HG02588 (cell line): Measurements from ENCODE around the gene KRTAP2-1.
"Not testable (repeated sequence)": the region's sequence is repeated elsewhere in the genome, so short reads cannot be mapped to it uniquely, and the experiment has no call there.

Source experiments
- ATAC-seq: cut with Tn5 transposase; IDR thresholded peaks from one replicate; pipeline ENCODE4 v1.9.1; 2021; ENCODE audit warnings: mild to moderate bottlenecking, moderate library complexity; ENCODE audit not compliant: unreplicated experiment

Gene KRTAP2-1, protein sequence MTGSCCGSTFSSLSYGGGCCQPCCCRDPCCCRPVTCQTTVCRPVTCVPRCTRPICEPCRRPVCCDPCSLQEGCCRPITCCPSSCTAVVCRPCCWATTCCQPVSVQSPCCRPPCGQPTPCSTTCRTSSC

DNA sequence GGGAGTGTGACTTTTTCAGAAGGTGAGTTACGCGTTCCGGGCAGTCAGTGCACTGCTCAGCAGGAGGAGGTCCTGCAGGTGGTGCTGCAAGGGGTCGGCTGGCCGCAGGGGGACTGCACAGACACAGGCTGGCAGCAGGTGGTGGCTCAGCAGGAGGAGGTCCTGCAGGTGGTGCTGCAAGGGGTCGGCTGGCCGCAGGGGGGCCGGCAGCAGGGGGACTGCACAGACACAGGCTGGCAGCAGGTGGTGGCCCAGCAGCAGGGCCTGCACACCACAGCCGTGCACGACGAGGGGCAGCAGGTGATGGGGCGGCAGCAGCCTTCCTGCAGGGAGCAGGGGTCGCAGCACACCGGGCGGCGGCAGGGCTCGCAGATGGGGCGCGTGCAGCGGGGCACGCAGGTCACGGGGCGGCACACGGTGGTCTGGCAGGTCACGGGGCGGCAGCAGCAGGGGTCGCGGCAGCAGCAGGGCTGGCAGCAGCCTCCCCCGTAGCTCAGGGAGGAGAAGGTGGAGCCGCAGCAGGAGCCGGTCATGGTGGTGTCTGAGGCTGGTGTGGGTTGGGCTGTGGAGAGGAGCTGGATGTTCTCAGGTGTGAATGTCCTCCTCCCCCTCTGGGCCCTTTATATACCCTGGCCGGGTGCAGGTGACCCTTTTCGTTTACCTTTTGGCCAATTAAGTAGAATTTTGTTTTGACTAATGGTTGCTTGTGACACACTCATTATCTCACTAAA is at the start of gene KRTAP2-1:
TSS of gene KRTAP2-1 (minus strand) at position 582 of the 731 bp plus-strand sequence. CDS start at position 533, 49 bp downstream.
- not testable (repeated sequence) for ATAC-seq

- no peak for ATAC-seq
Observed at GRCh38 chr17:41096055-41096454, 48.9 kb upstream of the KRTAP2-1 start.

GRCh38 chr17:41088760-41089352 is 41.7 kb upstream of the KRTAP2-1 start:
- not testable (repeated sequence) for ATAC-seq

GRCh38 chr17:41084100-41084856 is 37.2 kb upstream of the KRTAP2-1 start, which contains the start of gene KRTAP4-7:
Gene KRTAP4-7 (plus strand): TSS chr17:41084150. CDS start chr17:41084207, 57 bp downstream.
- not testable (repeated sequence) for ATAC-seq

DNA sequence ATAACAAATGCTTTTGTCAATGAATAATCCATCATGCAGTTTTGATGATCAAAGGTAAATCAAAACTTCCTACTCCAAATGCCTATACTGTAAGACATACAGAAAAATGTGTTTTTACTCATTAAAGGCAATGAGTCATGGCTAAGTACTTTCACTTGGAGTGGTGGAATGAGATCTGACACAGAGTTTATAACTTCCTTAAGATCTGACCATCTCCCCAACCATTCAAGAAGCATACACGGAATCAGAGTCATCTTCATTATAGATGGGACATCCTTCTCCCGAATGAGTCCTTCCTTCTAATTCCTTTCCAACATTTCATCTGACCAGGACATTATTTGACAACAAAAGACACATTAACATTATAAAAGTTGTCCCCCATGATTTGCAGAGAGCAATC is 36.3 kb upstream of the KRTAP2-1 start:
- ATAC-seq: not testable (repeated sequence)

- ATAC-seq: no peak
Observed at GRCh38 chr17:41082626-41083025, 35.5 kb upstream of the KRTAP2-1 start.

- no peak for ATAC-seq
Observed at GRCh38 chr17:41076788-41077187, 29.7 kb upstream of the KRTAP2-1 start.

DNA sequence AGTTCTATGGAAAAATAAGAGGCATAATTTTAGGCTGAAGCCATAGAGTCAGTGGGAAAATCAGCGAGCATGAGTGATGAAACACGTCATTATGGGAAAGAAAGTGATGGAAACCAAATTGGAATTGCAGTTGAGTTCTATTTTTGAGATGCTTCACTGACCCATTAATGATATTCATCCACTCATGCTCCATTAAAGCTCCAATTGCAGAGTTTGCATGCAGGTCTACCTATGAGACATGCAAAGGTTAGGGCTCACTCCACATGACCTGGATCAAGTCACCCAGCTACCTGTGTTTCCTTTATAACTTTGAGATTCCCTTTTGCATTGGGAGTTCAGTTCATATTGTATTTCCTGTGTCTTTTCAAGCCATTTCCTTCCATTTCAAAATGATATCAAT is 26.6 kb upstream of the KRTAP2-1 start:
- no peak for ATAC-seq

DNA sequence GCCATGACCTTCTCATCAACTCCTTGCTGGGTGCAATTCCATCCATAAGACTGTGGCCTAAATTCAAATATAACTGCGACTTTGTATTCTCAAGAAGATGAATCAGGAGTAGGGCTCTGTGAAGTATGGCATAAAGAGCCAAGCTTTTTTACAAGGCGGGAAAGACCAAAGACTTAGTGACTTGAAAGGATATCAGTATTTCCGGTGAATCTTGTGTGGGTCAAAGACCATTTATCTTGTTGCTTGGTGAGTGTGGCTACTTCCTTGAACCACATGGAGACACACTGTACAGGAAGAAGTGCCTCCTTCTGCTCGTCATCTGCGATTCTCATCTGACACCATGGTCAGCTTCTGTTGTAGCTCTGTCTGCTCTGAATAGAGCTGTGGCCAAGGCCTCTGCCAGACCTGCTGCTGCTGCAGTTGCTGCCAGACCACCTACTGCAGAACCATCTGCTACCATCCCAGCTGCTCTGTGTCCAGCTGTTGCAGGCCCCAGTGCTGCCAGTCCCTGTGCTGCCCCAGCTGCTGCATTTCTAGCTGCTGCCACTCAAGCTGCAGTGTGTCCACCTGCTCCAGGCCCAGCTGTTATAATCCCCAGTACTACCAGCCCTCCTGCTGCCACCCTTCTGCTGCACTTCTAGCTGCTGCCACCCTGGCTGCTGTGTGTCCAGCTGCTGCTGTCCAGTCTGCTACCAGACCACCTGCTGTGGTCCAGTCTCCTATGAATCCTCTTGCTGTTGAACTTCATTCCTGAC is 24.7 kb upstream of the KRTAP2-1 start:
- ATAC-seq: no peak

GRCh38 chr17:41069031-41069430 is 21.9 kb upstream of the KRTAP2-1 start:
- ATAC-seq: no peak

DNA sequence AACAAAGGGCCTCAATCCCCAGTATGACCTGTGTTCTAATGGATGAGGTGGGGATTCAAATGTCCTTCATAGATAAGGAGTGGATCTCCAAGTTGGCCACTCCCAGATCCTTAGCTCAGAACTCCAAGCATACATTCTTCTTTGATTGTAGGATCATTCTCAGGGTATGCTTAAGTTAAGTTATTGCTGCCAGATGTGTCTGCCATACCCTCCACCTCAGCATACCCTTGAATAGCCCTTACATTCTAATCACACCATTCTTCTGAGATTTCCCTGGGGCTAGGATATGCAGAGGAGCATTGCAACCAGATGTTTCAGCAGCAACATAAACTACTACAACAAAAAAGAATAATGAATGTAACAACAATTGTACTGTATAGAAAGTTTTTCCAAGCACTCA is 20.2 kb upstream of the KRTAP2-1 start:
- ATAC-seq: no peak

- ATAC-seq: no peak
Observed at GRCh38 chr17:41065829-41066624, 18.9 kb upstream of the KRTAP2-1 start, which contains the start of gene KRTAP2-4. Gene KRTAP2-4 (minus strand): TSS chr17:41065879. CDS start chr17:41065845, 34 bp downstream.

DNA sequence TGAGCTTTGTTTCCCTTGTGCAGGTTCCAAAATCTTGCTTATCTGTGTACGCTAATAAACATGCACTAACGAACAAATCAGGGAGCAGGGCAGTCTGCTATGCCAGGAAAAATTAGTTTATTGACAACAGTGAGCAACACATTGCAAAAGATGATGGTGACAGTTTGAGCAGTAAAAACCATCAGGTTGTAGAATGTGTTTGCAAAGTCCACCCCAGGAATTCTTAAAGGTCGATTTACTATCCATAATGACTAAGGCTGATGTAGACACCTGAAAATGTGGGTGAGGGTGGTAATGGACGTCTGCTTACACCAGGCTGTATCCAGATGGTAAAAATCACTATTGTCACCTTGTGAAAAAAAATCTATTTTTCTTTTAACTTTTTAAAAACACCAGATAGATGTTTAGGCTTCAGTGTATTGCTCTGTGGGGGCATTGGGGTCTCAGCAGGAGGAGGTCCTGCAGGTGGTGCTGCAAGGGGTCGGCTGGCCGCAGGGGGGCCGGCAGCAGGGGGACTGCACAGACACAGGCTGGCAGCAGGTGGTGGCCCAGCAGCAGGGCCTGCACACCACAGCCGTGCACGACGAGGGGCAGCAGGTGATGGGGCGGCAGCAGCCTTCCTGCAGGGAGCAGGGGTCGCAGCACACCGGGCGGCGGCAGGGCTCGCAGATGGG is 18.0 kb upstream of the KRTAP2-1 start:
- not testable (repeated sequence) for ATAC-seq

- ATAC-seq: no peak
Observed at GRCh38 chr17:41064301-41064700, 17.2 kb upstream of the KRTAP2-1 start.

GRCh38 chr17:41063449-41063848 is 16.3 kb upstream of the KRTAP2-1 start:
- no peak for ATAC-seq

- no peak for ATAC-seq
Observed at GRCh38 chr17:41061964-41062363, 14.8 kb upstream of the KRTAP2-1 start.

GRCh38 chr17:41060052-41060604 is 13.0 kb upstream of the KRTAP2-1 start, which contains the start of gene KRTAP2-3:
Gene KRTAP2-3 (minus strand): TSS chr17:41060114. CDS start chr17:41060050, 64 bp downstream.
- ATAC-seq: no peak

DNA sequence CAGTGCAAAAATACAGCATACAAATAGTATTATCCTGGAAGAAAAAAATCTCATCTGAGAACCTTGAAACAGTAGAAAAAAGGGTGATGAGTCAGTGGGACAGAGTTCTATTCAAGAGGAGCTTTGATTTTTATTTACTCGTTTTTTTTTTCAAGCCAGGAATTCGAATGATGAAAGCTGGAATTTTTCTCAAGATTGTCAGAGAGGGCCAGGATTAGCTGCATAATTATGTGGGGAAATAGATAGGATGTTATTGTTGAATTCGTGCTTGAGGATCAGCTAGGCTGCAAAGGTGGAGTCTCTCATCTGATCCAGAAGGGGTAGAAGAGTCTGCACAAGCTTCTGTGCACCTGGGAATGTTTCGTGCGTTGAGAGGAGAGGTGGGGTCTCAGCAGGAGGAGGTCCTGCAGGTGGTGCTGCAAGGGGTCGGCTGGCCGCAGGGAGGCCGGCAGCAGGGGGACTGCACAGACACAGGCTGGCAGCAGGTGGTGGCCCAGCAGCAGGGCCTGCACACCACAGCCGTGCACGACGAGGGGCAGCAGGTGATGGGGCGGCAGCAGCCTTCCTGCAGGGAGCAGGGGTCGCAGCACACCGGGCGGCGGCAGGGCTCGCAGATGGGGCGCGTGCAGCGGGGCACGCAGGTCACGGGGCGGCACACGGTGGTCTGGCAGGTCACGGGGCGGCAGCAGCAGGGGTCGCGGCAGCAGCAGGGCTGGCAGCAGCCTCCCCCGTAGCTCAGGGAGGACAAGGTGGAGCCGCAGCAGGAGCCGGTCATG is 12.3 kb upstream of the KRTAP2-1 start:
- ATAC-seq: not testable (repeated sequence)
